ENCODE data around the gene CAMK2A.

- TF ChIP-seq CTCF (IDR thresholded peaks at IDR 0.05; ENCODE audit: poor library complexity) (no peak), EZH2phosphoT487 (IDR thresholded peaks at IDR 0.05; ENCODE audit: low read depth, severe bottlenecking, unreplicated experiment) (no peak)
Measured at GRCh38 chr5:150249744-150250143, 39.8 kb downstream of the CAMK2A start.
